AG04450 (cell line): ENCODE results near the gene CCNB2. TPM values are rescaled to one million over a fixed set of nuclear protein-coding genes. Genes with fewer than 3 reads are reported as not detected.

Experiments used
- CTCF ChIA-PET: fragments of 300-600, 350-600 bp; formaldehyde crosslinking; extraction: SDS; loops from one replicate; lab custom pipeline; 2022; ENCODE audit warnings: antibody characterized with exemption, inconsistent platforms; lab: Charles Lee
- POLR2A ChIA-PET: fragments of 350-600 bp; formaldehyde crosslinking; extraction: SDS; loops from one replicate; lab custom pipeline; 2021; ENCODE audit warnings: antibody characterized with exemption, inconsistent platforms; lab: Yijun Ruan, JAX
- DNase-seq: peaks from one replicate; pipeline ENCODE4 v3.0.0-alpha.2; 2011; ENCODE audit warnings: low read depth, low spot score
- H3K27ac ChIP-seq: one replicate; pipeline ENCODE4 v1.5.1; 2012; ENCODE audit warnings: low read depth, low read length, control low read depth
- H3K27me3 ChIP-seq: one replicate; pipeline ENCODE4 v1.6.0; 2012; ENCODE audit warnings: low read length; ENCODE audit not compliant: control insufficient read depth, insufficient read depth
- H3K4me3 ChIP-seq: 2 replicates; pipeline ENCODE4 v1.5.1; 2011; ENCODE audit warnings: mild to moderate bottlenecking, low read depth, low read length, control low read depth
- H3K9me3 ChIP-seq: 2 replicates; pipeline ENCODE4 v1.5.1; 2012; ENCODE audit warnings: low read length; ENCODE audit not compliant: control insufficient read depth, insufficient read depth
- polyA plus RNA-seq: library from polyadenylated mRNA; depleted of rRNA; stranded (reverse); fragments of >200 nt; gene quantifications from 2 replicates; pipeline ENCODE4 v1.2.3, GENCODE V29; 2011
- TF ChIP-seq, protein P1 (sequence below): IDR thresholded peaks from 2 replicates; pipeline ENCODE4 v1.5.1; 2011; ENCODE audit warnings: low read depth, low read length, control low read depth, inconsistent platforms

CCNB2 gene
- polyA plus RNA-seq, 1 experiment: 25.9 TPM

DNA sequence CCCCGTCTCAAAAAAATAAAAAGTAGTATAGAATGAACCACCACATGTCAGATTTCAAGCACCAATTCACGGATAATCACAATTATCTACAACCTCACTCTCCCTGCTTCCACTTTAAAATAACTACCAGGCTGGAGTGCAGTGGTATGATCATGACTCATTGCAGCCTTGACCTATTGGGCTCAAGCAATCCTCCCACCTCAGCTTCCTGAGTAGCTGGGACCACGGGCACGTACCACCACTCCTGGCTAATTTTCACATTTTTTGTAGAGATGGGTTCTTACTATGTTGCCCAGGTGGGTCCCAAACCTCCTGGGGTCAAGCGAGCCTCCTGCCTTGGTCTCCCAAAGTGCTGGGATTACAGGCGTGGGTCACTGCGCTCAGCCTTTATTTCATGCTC is 63.6 kb downstream of the CCNB2 start:
- Histone ChIP-seq H3K27me3 (no peaks in the 10 kb centered on the region), H3K27ac (peak overlapping the region; percentile 61), H3K4me3 (no peak overlapping the region), H3K9me3 (no peaks in the 10 kb centered on the region)
- POLR2A ChIA-PET: interaction anchor here (0.6 kb wide), 1 partner anchor 48 kb away, joined by 5 read pairs; no protein-coding TSS in a partner anchor
- TF ChIP-seq, protein P1, sequence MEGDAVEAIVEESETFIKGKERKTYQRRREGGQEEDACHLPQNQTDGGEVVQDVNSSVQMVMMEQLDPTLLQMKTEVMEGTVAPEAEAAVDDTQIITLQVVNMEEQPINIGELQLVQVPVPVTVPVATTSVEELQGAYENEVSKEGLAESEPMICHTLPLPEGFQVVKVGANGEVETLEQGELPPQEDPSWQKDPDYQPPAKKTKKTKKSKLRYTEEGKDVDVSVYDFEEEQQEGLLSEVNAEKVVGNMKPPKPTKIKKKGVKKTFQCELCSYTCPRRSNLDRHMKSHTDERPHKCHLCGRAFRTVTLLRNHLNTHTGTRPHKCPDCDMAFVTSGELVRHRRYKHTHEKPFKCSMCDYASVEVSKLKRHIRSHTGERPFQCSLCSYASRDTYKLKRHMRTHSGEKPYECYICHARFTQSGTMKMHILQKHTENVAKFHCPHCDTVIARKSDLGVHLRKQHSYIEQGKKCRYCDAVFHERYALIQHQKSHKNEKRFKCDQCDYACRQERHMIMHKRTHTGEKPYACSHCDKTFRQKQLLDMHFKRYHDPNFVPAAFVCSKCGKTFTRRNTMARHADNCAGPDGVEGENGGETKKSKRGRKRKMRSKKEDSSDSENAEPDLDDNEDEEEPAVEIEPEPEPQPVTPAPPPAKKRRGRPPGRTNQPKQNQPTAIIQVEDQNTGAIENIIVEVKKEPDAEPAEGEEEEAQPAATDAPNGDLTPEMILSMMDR: no peak
- CTCF ChIA-PET: interaction anchor here (1.5 kb wide), 1 partner anchor 78 kb away, joined by 3 read pairs; no protein-coding TSS in a partner anchor
- DNase-seq: no peak

DNA sequence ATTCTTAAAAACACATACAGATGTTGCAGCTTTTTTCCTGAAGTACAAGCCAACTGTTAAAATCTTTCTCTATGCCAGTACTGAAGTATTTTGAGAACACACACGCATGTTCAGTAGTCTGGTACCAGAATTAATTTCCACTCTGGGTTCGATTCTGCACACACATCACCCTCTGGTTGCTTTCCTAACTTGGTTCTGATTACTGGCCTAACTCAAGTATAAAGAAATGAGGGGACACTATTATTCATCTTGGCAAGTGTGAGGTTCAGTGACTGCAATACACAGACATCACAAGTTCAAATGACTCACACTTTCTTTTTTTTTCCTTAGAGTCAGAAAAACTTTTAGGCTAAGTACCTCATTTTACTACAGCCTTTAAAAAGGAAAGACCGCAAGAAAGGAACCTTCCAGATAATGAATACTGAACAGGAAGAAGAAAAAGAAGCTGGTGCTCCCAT is 64.3 kb downstream of the CCNB2 start:
- CTCF ChIA-PET: interaction anchor here (1.2 to 1.8 kb wide), 3 partner anchors 13 to 360 kb away, joined by 3 to 6 read pairs (median 5); no protein-coding TSS in a partner anchor
- no peak overlapping the region for H3K4me3 ChIP-seq
- POLR2A ChIA-PET: interaction anchor here (0.6 to 1.5 kb wide), 2 partner anchors 48 to 204 kb away, joined by 4 to 5 read pairs; partner anchors contain the start of gene MYO1E

DNA sequence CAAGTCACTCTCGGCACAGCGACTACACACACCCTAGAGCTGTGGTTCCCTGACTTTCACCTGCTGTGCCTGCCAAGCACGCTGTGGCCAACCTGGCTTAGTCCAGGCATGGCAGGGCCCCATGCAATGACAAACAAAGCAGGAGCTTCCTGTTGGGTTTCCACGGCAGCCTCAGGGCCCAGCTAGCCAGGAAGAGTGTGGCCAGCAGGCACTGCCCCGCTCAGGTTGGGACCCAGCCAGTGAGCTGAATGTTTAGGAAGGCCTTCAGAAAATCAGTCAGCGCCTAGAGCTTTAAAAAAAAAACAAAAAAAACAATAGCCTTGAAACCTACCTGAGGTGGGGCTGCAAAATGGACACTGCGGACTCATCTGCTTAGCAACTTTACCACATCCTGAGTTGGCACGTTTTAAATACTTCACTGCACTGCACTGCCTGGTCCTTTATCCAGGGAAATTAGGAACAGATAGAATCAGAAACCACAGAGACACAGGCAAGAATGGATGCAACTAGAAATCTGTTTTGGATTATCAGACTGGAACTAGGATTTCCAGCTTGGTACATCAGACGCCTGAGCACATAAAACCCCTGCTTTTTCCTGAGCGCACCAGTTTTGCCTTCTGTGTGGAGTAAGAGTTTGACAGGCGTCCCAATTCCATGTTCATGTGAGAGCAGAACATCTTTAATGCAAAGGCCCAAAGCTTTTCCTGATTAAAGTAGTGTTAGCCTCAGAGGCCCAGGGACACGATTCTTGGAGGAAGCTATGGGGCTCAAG is 65.5 kb downstream of the CCNB2 start:
- CTCF ChIA-PET: interaction anchor here (1.8 kb wide), 1 partner anchor 14 kb away, joined by 5 read pairs; no protein-coding TSS in a partner anchor
- no peaks in the 10 kb centered on the region for H3K27me3 ChIP-seq
- no peaks in the 10 kb centered on the region for H3K9me3 ChIP-seq
- TF ChIP-seq, protein P1: no peak
- no peak for DNase-seq
- no peak overlapping the region for H3K4me3 ChIP-seq
- peak overlapping the region; percentile 63 for H3K27ac ChIP-seq
- POLR2A ChIA-PET: interaction anchor here (0.7 to 1.5 kb wide), 2 partner anchors 15 to 202 kb away, joined by 3 to 4 read pairs; partner anchors contain the start of gene MYO1E

More for the DNA sequence above, 64.3 kb downstream of the CCNB2 start:
- DNase-seq: peak; percentile 38
- H3K27ac ChIP-seq: peak overlapping the region; percentile 63
- H3K9me3 ChIP-seq: no peaks in the 10 kb centered on the region
- no peaks in the 10 kb centered on the region for H3K27me3 ChIP-seq
- TF ChIP-seq, protein P1: no peak

DNA sequence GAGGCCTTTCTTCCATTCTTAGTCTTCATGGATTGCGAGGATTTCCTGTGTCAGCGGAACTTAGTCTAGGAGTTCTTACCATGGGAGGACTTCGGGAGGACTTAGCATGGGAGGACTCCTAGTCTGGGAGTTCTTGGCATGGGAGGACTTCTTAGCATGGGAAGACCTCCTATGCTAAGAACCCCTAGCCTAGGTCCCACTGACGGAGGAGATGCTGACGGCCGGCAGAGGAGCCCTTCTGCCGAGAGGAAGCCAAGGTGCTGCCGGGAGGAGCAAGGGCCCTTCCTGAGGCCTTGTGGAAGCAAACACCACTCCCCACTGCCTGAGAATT is 66.1 kb downstream of the CCNB2 start:
- POLR2A ChIA-PET: no interaction called here
- Histone ChIP-seq H3K27ac (no peak overlapping the region), H3K9me3 (no peaks in the 10 kb centered on the region), H3K27me3 (no peaks in the 10 kb centered on the region), H3K4me3 (no peak overlapping the region)
- CTCF ChIA-PET: interaction anchor here (1.8 kb wide), 1 partner anchor 15 kb away, joined by 5 read pairs; no protein-coding TSS in a partner anchor
- TF ChIP-seq, protein P1: no peak
- no peak for DNase-seq
